A673 (cell line): ENCODE results near the gene SND1.

Source experiments
- EZH2 ChIP-seq: fragments of 200-600 bp; sonication (generic); IDR thresholded peaks from 2 replicates; pipeline ENCODE4 v1.6.1; 2017; ENCODE audit warnings: borderline replicate concordance, low read depth, mild to moderate bottlenecking, mixed read lengths, antibody characterized with exemption, low read length; ENCODE audit not compliant: poor library complexity, severe bottlenecking
- TF ChIP-seq, protein P1 (sequence below): fragments of 300-800, 200-600 bp; sonication (generic); conservative IDR thresholded peaks from 2 replicates; pipeline ENCODE4 v1.5.1; 2017; ENCODE audit warnings: low read depth, mild to moderate bottlenecking, antibody characterized with exemption, low read length, moderate library complexity, mixed read lengths

DNA sequence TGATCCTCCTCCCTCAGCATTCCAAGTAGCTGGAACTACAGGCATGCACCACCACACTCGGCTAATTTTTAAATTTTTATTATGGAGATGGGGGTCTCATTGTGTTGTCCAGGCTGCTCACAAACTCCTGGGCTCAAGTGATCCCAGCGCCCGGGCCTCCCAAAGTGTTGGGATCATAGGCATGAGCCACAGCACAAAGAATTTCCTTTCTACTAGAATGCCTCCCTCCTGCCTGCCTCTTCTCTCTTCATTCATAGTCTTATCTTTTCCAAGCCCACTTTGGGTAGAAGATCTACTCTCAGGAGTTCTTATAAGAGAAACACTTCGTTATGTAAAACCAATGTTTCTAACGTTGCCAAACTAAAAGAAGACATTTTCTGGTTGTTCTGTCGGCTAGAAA lies 235.1 kb downstream of the SND1 start:
- TF ChIP-seq, protein P1, sequence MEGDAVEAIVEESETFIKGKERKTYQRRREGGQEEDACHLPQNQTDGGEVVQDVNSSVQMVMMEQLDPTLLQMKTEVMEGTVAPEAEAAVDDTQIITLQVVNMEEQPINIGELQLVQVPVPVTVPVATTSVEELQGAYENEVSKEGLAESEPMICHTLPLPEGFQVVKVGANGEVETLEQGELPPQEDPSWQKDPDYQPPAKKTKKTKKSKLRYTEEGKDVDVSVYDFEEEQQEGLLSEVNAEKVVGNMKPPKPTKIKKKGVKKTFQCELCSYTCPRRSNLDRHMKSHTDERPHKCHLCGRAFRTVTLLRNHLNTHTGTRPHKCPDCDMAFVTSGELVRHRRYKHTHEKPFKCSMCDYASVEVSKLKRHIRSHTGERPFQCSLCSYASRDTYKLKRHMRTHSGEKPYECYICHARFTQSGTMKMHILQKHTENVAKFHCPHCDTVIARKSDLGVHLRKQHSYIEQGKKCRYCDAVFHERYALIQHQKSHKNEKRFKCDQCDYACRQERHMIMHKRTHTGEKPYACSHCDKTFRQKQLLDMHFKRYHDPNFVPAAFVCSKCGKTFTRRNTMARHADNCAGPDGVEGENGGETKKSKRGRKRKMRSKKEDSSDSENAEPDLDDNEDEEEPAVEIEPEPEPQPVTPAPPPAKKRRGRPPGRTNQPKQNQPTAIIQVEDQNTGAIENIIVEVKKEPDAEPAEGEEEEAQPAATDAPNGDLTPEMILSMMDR, result no peak
- TF ChIP-seq EZH2, result no peak
